Activated T-cell treated with anti-CD3 and anti-CD28 coated beads, Interleukin-2, amount 50 U/mL, for 24 hours (primary cell): ENCODE data around the gene MRPL22.
"Not testable (repeated sequence)": the region's sequence is repeated elsewhere in the genome, so short reads cannot be mapped to it uniquely, and the experiment has no call there.

Source experiments
- DNase-seq: peaks from one replicate; pipeline ENCODE4 v3.0.0-alpha.2; 2020
- H3K27ac Mint-ChIP-seq: 2 replicates; pipeline ENCODE4 v1.8.0; 2020; ENCODE audit warnings: mild to moderate bottlenecking, mixed read lengths
- H3K27me3 Mint-ChIP-seq: 2 replicates; pipeline ENCODE4 v1.8.0; 2020; ENCODE audit warnings: mixed read lengths
- H3K36me3 Mint-ChIP-seq: 2 replicates; pipeline ENCODE4 v1.8.0; 2020; ENCODE audit warnings: low read depth, mixed read lengths
- H3K4me1 Mint-ChIP-seq: 2 replicates; pipeline ENCODE4 v1.8.0; 2020; ENCODE audit warnings: low read depth, mixed read lengths
- H3K4me3 Mint-ChIP-seq: 2 replicates; pipeline ENCODE4 v1.8.0; 2020; ENCODE audit warnings: mild to moderate bottlenecking, moderate library complexity, mixed read lengths
- H3K9me3 Mint-ChIP-seq: 2 replicates; pipeline ENCODE4 v1.8.0; 2020; ENCODE audit warnings: mixed read lengths

MRPL22 gene

GRCh38 chr5:154962494-154962893 lies 21.6 kb downstream of the MRPL22 start:
- Mint-ChIP-seq H3K36me3 (peaks cover 85% of the 10 kb centered on the region), H3K9me3 (no peaks in the 10 kb centered on the region), H3K4me1 (no peaks in the 10 kb centered on the region), H3K27ac (no peak overlapping the region), H3K4me3 (no peak overlapping the region), H3K27me3 (no peaks in the 10 kb centered on the region)
- no peak for DNase-seq

- Mint-ChIP-seq H3K27ac (no peak overlapping the region), H3K9me3 (no peaks in the 10 kb centered on the region), H3K4me1 (no peaks in the 10 kb centered on the region), H3K4me3 (no peak overlapping the region), H3K36me3 (peaks cover 86% of the 10 kb centered on the region), H3K27me3 (no peaks in the 10 kb centered on the region)
- DNase-seq, result no peak
Measured at GRCh38 chr5:154966081-154966841, 25.4 kb downstream of the MRPL22 start.

GRCh38 chr5:154966874-154967273 lies 26.0 kb downstream of the MRPL22 start:
- H3K4me1 Mint-ChIP-seq, result no peaks in the 10 kb centered on the region
- H3K27ac Mint-ChIP-seq, result no peak overlapping the region
- H3K9me3 Mint-ChIP-seq, result no peaks in the 10 kb centered on the region
- DNase-seq, result no peak
- H3K36me3 Mint-ChIP-seq, result peaks cover 83% of the 10 kb centered on the region
- no peaks in the 10 kb centered on the region for H3K27me3 Mint-ChIP-seq
- H3K4me3 Mint-ChIP-seq, result no peak overlapping the region

- H3K4me1 Mint-ChIP-seq, result no peaks in the 10 kb centered on the region
- H3K4me3 Mint-ChIP-seq, result no peak overlapping the region
- no peak for DNase-seq
- H3K27ac Mint-ChIP-seq, result no peak overlapping the region
- no peaks in the 10 kb centered on the region for H3K27me3 Mint-ChIP-seq
- peaks cover 76% of the 10 kb centered on the region for H3K36me3 Mint-ChIP-seq
- no peaks in the 10 kb centered on the region for H3K9me3 Mint-ChIP-seq
Measured at GRCh38 chr5:154967421-154968024, 26.6 kb downstream of the MRPL22 start.

GRCh38 chr5:154968953-154969352 lies 28.1 kb downstream of the MRPL22 start:
- Mint-ChIP-seq H3K27ac (no peak overlapping the region), H3K4me3 (no peak overlapping the region), H3K4me1 (no peaks in the 10 kb centered on the region), H3K9me3 (no peaks in the 10 kb centered on the region), H3K36me3 (peaks cover 67% of the 10 kb centered on the region), H3K27me3 (no peaks in the 10 kb centered on the region)
- DNase-seq, result no peak

- Mint-ChIP-seq H3K9me3 (peaks cover 2% of the 10 kb centered on the region), H3K4me3 (no peak overlapping the region), H3K27ac (no peak overlapping the region)
Measured at GRCh38 chr5:154970759-154971158, 29.9 kb downstream of the MRPL22 start.

GRCh38 chr5:154971501-154971900 lies 30.6 kb downstream of the MRPL22 start:
- Mint-ChIP-seq H3K9me3 (peaks cover 4% of the 10 kb centered on the region), H3K4me3 (no peak overlapping the region), H3K4me1 (no peaks in the 10 kb centered on the region), H3K27ac (no peak overlapping the region), H3K36me3 (peaks cover 52% of the 10 kb centered on the region), H3K27me3 (no peaks in the 10 kb centered on the region)
- DNase-seq, result no peak

More at GRCh38 chr5:154970759-154971158, 29.9 kb downstream of the MRPL22 start:
- Mint-ChIP-seq H3K36me3 (peaks cover 52% of the 10 kb centered on the region), H3K4me1 (no peaks in the 10 kb centered on the region), H3K27me3 (no peaks in the 10 kb centered on the region)
- DNase-seq, result no peak

GRCh38 chr5:154972476-154973080 lies 31.7 kb downstream of the MRPL22 start:
- H3K27me3 Mint-ChIP-seq, result no peaks in the 10 kb centered on the region
- H3K36me3 Mint-ChIP-seq, result peaks cover 46% of the 10 kb centered on the region
- H3K9me3 Mint-ChIP-seq, result peaks cover 4% of the 10 kb centered on the region
- H3K4me1 Mint-ChIP-seq, result peaks cover 5% of the 10 kb centered on the region
- no peak overlapping the region for H3K4me3 Mint-ChIP-seq
- DNase-seq, result no peak
- H3K27ac Mint-ChIP-seq, result no peak overlapping the region

- not testable (repeated sequence) for H3K4me1 Mint-ChIP-seq, H3K27me3 Mint-ChIP-seq, H3K27ac Mint-ChIP-seq, DNase-seq, H3K4me3 Mint-ChIP-seq, H3K9me3 Mint-ChIP-seq
- H3K36me3 Mint-ChIP-seq, result peaks cover 17% of the 10 kb centered on the region
Measured at GRCh38 chr5:154976082-154976481, 35.2 kb downstream of the MRPL22 start.

GRCh38 chr5:154977409-154977808 lies 36.5 kb downstream of the MRPL22 start:
- peaks cover 10% of the 10 kb centered on the region for H3K4me1 Mint-ChIP-seq
- DNase-seq, result no peak
- no peak overlapping the region for H3K4me3 Mint-ChIP-seq

GRCh38 chr5:154978294-154978693 lies 37.4 kb downstream of the MRPL22 start:
- not testable (repeated sequence) for DNase-seq, H3K27me3 Mint-ChIP-seq, H3K4me3 Mint-ChIP-seq, H3K9me3 Mint-ChIP-seq, H3K4me1 Mint-ChIP-seq, H3K27ac Mint-ChIP-seq
- peaks cover 14% of the 10 kb centered on the region for H3K36me3 Mint-ChIP-seq

More at GRCh38 chr5:154977409-154977808, 36.5 kb downstream of the MRPL22 start:
- Mint-ChIP-seq H3K36me3 (peaks cover 14% of the 10 kb centered on the region), H3K27ac (no peak overlapping the region), H3K9me3 (peaks cover 4% of the 10 kb centered on the region), H3K27me3 (no peaks in the 10 kb centered on the region)

- Mint-ChIP-seq H3K27ac (no peak overlapping the region), H3K36me3 (no peaks in the 10 kb centered on the region), H3K27me3 (peaks cover 23% of the 10 kb centered on the region), H3K9me3 (no peaks in the 10 kb centered on the region), H3K4me1 (no peaks in the 10 kb centered on the region), H3K4me3 (no peak overlapping the region)
- DNase-seq, result no peak
Measured at GRCh38 chr5:154984946-154985516, 44.2 kb downstream of the MRPL22 start.

GRCh38 chr5:154986151-154986550 lies 45.3 kb downstream of the MRPL22 start:
- Mint-ChIP-seq H3K36me3 (no peaks in the 10 kb centered on the region), H3K4me3 (no peak overlapping the region), H3K9me3 (no peaks in the 10 kb centered on the region), H3K27me3 (peaks cover 26% of the 10 kb centered on the region), H3K4me1 (no peaks in the 10 kb centered on the region), H3K27ac (no peak overlapping the region)
- DNase-seq, result no peak

- Mint-ChIP-seq H3K36me3 (no peaks in the 10 kb centered on the region), H3K4me1 (no peaks in the 10 kb centered on the region), H3K9me3 (no peaks in the 10 kb centered on the region), H3K4me3 (no peak overlapping the region), H3K27ac (no peak overlapping the region), H3K27me3 (peaks cover 25% of the 10 kb centered on the region)
- DNase-seq, result no peak
Measured at GRCh38 chr5:154989626-154990025, 48.8 kb downstream of the MRPL22 start.

GRCh38 chr5:154993461-154993860 lies 52.6 kb downstream of the MRPL22 start:
- peaks cover 6% of the 10 kb centered on the region for H3K27me3 Mint-ChIP-seq
- no peaks in the 10 kb centered on the region for H3K9me3 Mint-ChIP-seq
- H3K27ac Mint-ChIP-seq, result no peak overlapping the region
- no peaks in the 10 kb centered on the region for H3K36me3 Mint-ChIP-seq
- no peak for DNase-seq
- no peak overlapping the region for H3K4me3 Mint-ChIP-seq
- H3K4me1 Mint-ChIP-seq, result no peaks in the 10 kb centered on the region
